ENCODE measurements around the gene ZBTB43. TPM values are rescaled to one million over a fixed set of nuclear protein-coding genes. Genes with fewer than 3 reads are reported as not detected.

ZBTB43 gene
- total RNA-seq, 2 donors from 2014 or later: 17.4 to 24.2 TPM

- no peak for TF ChIP-seq CTCF (conservative IDR thresholded peaks at IDR 0.05)
- 95% methylated on average over 24 of the region's 24 CpGs for WGBS, 2 experiments (ENCODE audit: insufficient coverage in 1 of 2, insufficient read length in 1 of 2)
- peaks cover 51% of the 10 kb centered on the region for H3K36me3 ChIP-seq (ENCODE audit: control insufficient read depth, insufficient read depth, low read length)
- DNase-seq: no peak
- H3K4me3 ChIP-seq (ENCODE audit: low read length): no peak overlapping the region
- no peaks in the 10 kb centered on the region for H3K4me1 ChIP-seq (ENCODE audit: control insufficient read depth, insufficient read depth, low read length)
- H3K9me3 ChIP-seq (ENCODE audit: control insufficient read depth, low read length): no peaks in the 10 kb centered on the region
- H3K4me3 Mint-ChIP-seq: no peak overlapping the region
- H3K27ac ChIP-seq (ENCODE audit: low read depth, low read length): no peak overlapping the region
- H3K27me3 Mint-ChIP-seq (ENCODE audit: insufficient read depth): no peaks in the 10 kb centered on the region
- H3K27me3 ChIP-seq (ENCODE audit: control insufficient read depth, insufficient read depth, low read length, poor library complexity, severe bottlenecking): no peaks in the 10 kb centered on the region
- no peaks in the 10 kb centered on the region for H3K9me3 Mint-ChIP-seq
- peaks cover 41% of the 10 kb centered on the region for H3K36me3 Mint-ChIP-seq (ENCODE audit: low read depth)
- H3K4me1 Mint-ChIP-seq: no peaks in the 10 kb centered on the region
- H3K9ac ChIP-seq (ENCODE audit: extremely low read depth, low read length, poor library complexity, severe bottlenecking): no peak overlapping the region
- no peak overlapping the region for H3K27ac Mint-ChIP-seq
These were observed 28.2 kb downstream of the ZBTB43 start for GRCh38 chr9:126833020-126833419.

GRCh38 chr9:126833710-126834345 lies 29.0 kb downstream of the ZBTB43 start:
- WGBS, 2 experiments (ENCODE audit: insufficient coverage in 1 of 2, insufficient read length in 1 of 2): 95 to 98% methylated on average over 7 to 8 of the region's 8 CpGs

GRCh38 chr9:126834672-126835071 lies 29.8 kb downstream of the ZBTB43 start:
- no peaks in the 10 kb centered on the region for H3K9me3 ChIP-seq (ENCODE audit: control insufficient read depth, low read length)
- H3K36me3 Mint-ChIP-seq (ENCODE audit: low read depth): peaks cover 41% of the 10 kb centered on the region
- DNase-seq: no peak

More at GRCh38 chr9:126833710-126834345, 29.0 kb downstream of the ZBTB43 start:
- peaks cover 41% of the 10 kb centered on the region for H3K36me3 Mint-ChIP-seq (ENCODE audit: low read depth)
- Histone ChIP-seq H3K9ac (ENCODE audit: extremely low read depth, low read length, poor library complexity, severe bottlenecking) (no peak overlapping the region), H3K9me3 (ENCODE audit: control insufficient read depth, low read length) (no peaks in the 10 kb centered on the region), H3K4me1 (ENCODE audit: control insufficient read depth, insufficient read depth, low read length) (no peaks in the 10 kb centered on the region), H3K27me3 (ENCODE audit: control insufficient read depth, insufficient read depth, low read length, poor library complexity, severe bottlenecking) (no peaks in the 10 kb centered on the region), H3K4me3 (ENCODE audit: low read length) (no peak overlapping the region), H3K36me3 (ENCODE audit: control insufficient read depth, insufficient read depth, low read length) (peaks cover 51% of the 10 kb centered on the region), H3K27ac (ENCODE audit: low read depth, low read length) (no peak overlapping the region)
- no peak for TF ChIP-seq CTCF (conservative IDR thresholded peaks at IDR 0.05)
- H3K9me3 Mint-ChIP-seq: no peaks in the 10 kb centered on the region
- no peak overlapping the region for H3K4me3 Mint-ChIP-seq
- DNase-seq: no peak
- no peaks in the 10 kb centered on the region for H3K27me3 Mint-ChIP-seq (ENCODE audit: insufficient read depth)
- H3K27ac Mint-ChIP-seq: no peak overlapping the region
- H3K4me1 Mint-ChIP-seq: no peaks in the 10 kb centered on the region

More at GRCh38 chr9:126834672-126835071, 29.8 kb downstream of the ZBTB43 start:
- Mint-ChIP-seq H3K4me1 (no peaks in the 10 kb centered on the region), H3K27me3 (ENCODE audit: insufficient read depth) (no peaks in the 10 kb centered on the region), H3K9me3 (no peaks in the 10 kb centered on the region), H3K27ac (no peak overlapping the region), H3K4me3 (no peak overlapping the region)
- Histone ChIP-seq H3K27ac (ENCODE audit: low read depth, low read length) (no peak overlapping the region), H3K4me3 (ENCODE audit: low read length) (no peak overlapping the region), H3K9ac (ENCODE audit: extremely low read depth, low read length, poor library complexity, severe bottlenecking) (no peak overlapping the region), H3K36me3 (ENCODE audit: control insufficient read depth, insufficient read depth, low read length) (peaks cover 51% of the 10 kb centered on the region), H3K4me1 (ENCODE audit: control insufficient read depth, insufficient read depth, low read length) (no peaks in the 10 kb centered on the region), H3K27me3 (ENCODE audit: control insufficient read depth, insufficient read depth, low read length, poor library complexity, severe bottlenecking) (no peaks in the 10 kb centered on the region)
- TF ChIP-seq CTCF (conservative IDR thresholded peaks at IDR 0.05): no peak
- 98 to 100% methylated on average over 1 to 2 of the region's 2 CpGs for WGBS, 2 experiments (ENCODE audit: insufficient coverage in 1 of 2, insufficient read length in 1 of 2)

Measured in endodermal cell (in vitro differentiated cells).